ENCODE results near the gene CYP2A6. TPM values are rescaled to one million over a fixed set of nuclear protein-coding genes. Genes with fewer than 3 reads are reported as not detected.

Gene CYP2A6
- total RNA-seq, 2 experiments from 2014 or later = not detected

- ChIA-PET CTCF (interaction anchor here (0.8 to 3.2 kb wide), 6 partner anchors 28 to 142 kb away, joined by 3 to 20 read pairs (median 8); partner anchors contain the start of genes COQ8B, ITPKC and RAB4B), POLR2A (interaction anchor here (0.7 to 1.5 kb wide), 3 partner anchors 28 to 55 kb away, joined by 3 read pairs; partner anchors contain the start of gene ACTMAP)
These were observed 44.9 kb downstream of the CYP2A6 start for GRCh38 chr19:40805258-40805868.

- ChIA-PET CTCF (interaction anchor here (0.6 to 3.2 kb wide), 5 partner anchors 32 to 88 kb away, joined by 4 to 10 read pairs (median 5); partner anchors contain the start of genes COQ8B and ITPKC), POLR2A (interaction anchor here (0.7 to 1.3 kb wide), 2 partner anchors 53 to 54 kb away, joined by 3 read pairs; partner anchors contain the start of gene ACTMAP)
These were observed 45.4 kb downstream of the CYP2A6 start for GRCh38 chr19:40804783-40805242.

- ChIA-PET CTCF (interaction anchor here (0.6 to 3.2 kb wide), 7 partner anchors 8 to 52 kb away, joined by 3 to 10 read pairs (median 5); partner anchors contain the start of gene RAB4B), POLR2A (interaction anchor here (0.6 to 1.3 kb wide), 2 partner anchors 54 kb away, joined by 3 to 4 read pairs; partner anchors contain the start of gene ACTMAP)
These were observed 46.1 kb downstream of the CYP2A6 start for GRCh38 chr19:40803857-40804782.

GRCh38 chr19:40803170-40803856 is 46.9 kb downstream of the CYP2A6 start:
- POLR2A ChIA-PET = interaction anchor here (0.6 kb wide), 1 partner anchor 53 kb away, joined by 4 read pairs; no protein-coding TSS in a partner anchor
- CTCF ChIA-PET = interaction anchor here (0.8 to 1.9 kb wide), 3 partner anchors 9 to 51 kb away, joined by 3 to 7 read pairs (median 3); partner anchors contain the start of gene RAB4B

- ChIA-PET POLR2A (interaction anchor here (0.5 kb wide), 2 partner anchors 48 to 189 kb away, joined by 5 to 8 read pairs; no protein-coding TSS in a partner anchor), CTCF (interaction anchor here (0.8 to 1.9 kb wide), 3 partner anchors 10 to 50 kb away, joined by 3 to 7 read pairs (median 3); partner anchors contain the start of gene RAB4B)
These were observed 47.7 kb downstream of the CYP2A6 start for GRCh38 chr19:40802300-40803169.

GRCh38 chr19:40801426-40802299 is 48.6 kb downstream of the CYP2A6 start:
- ChIA-PET CTCF (interaction anchor here (0.6 to 1.5 kb wide), 3 partner anchors 46 to 261 kb away, joined by 3 to 4 read pairs (median 3); no protein-coding TSS in a partner anchor), POLR2A (interaction anchor here (0.5 to 0.6 kb wide), 5 partner anchors 47 to 550 kb away, joined by 3 to 10 read pairs (median 8); no protein-coding TSS in a partner anchor)

GRCh38 chr19:40800997-40801377 is 49.3 kb downstream of the CYP2A6 start:
- POLR2A ChIA-PET = interaction anchor here (0.6 kb wide), 4 partner anchors 72 to 551 kb away, joined by 3 to 10 read pairs (median 6); no protein-coding TSS in a partner anchor
- CTCF ChIA-PET = interaction anchor here (0.6 to 1.5 kb wide), 3 partner anchors 45 to 261 kb away, joined by 3 to 4 read pairs (median 3); no protein-coding TSS in a partner anchor

GRCh38 chr19:40800339-40800996 is 49.8 kb downstream of the CYP2A6 start:
- POLR2A ChIA-PET = interaction anchor here (0.5 kb wide), 1 partner anchor 657 kb away, joined by 5 read pairs; no protein-coding TSS in a partner anchor
- CTCF ChIA-PET = interaction anchor here (0.8 to 1.5 kb wide), 2 partner anchors 44 to 137 kb away, joined by 3 read pairs; no protein-coding TSS in a partner anchor

- POLR2A ChIA-PET = interaction anchor here (1.5 to 2.5 kb wide), 3 partner anchors 22 to 84 kb away, joined by 3 to 20 read pairs (median 4); partner anchors contain the start of genes ACTMAP, COQ8B and RAB4B
- CTCF ChIA-PET = interaction anchor here (1.0 to 1.5 kb wide), 2 partner anchors 44 to 78 kb away, joined by 3 to 4 read pairs; no protein-coding TSS in a partner anchor
These were observed 50.5 kb downstream of the CYP2A6 start for GRCh38 chr19:40799558-40800338.

GRCh38 chr19:40798683-40799557 is 51.3 kb downstream of the CYP2A6 start, which contains the start of gene EGLN2:
TSS of gene EGLN2 (plus strand) at chr19:40799191. CDS start at chr19:40800573, 1,382 bp downstream.
- CTCF ChIA-PET = interaction anchor here (0.5 to 1.4 kb wide), 9 partner anchors 21 to 608 kb away, joined by 3 to 7 read pairs (median 3); partner anchors contain the start of genes ACTMAP and RAB4B
- POLR2A ChIA-PET = interaction anchor here (1.1 to 2.5 kb wide), 4 partner anchors 21 to 83 kb away, joined by 3 to 20 read pairs (median 8); partner anchors contain the start of genes ACTMAP, COQ8B and RAB4B

GRCh38 chr19:40797963-40798682 is 52.1 kb downstream of the CYP2A6 start:
- CTCF ChIA-PET = interaction anchor here (0.9 to 1.4 kb wide), 7 partner anchors 20 to 334 kb away, joined by 3 to 7 read pairs (median 3); partner anchors contain the start of genes ACTMAP and RAB4B
- POLR2A ChIA-PET = interaction anchor here (1.1 to 2.5 kb wide), 4 partner anchors 20 to 82 kb away, joined by 3 to 20 read pairs (median 8); partner anchors contain the start of genes ACTMAP, COQ8B and RAB4B

- CTCF ChIA-PET = interaction anchor here (0.6 to 1.4 kb wide), 5 partner anchors 19 to 1246 kb away, joined by 3 to 5 read pairs (median 3); no protein-coding TSS in a partner anchor
- POLR2A ChIA-PET = interaction anchor here (2.5 kb wide), 1 partner anchor 20 kb away, joined by 20 read pairs; the partner anchor contains the start of gene RAB4B
These were observed 52.9 kb downstream of the CYP2A6 start for GRCh38 chr19:40797166-40797962.

All from activated CD8-positive, alpha-beta memory T cell treated with anti-CD3 and anti-CD28 coated beads for 36 hours (primary cell).